CD8-positive, alpha-beta memory T cell (primary cell): ENCODE results near the gene CYSRT1. TPM values are rescaled to one million over a fixed set of nuclear protein-coding genes. Genes with fewer than 3 reads are reported as not detected.
A peak's percentile ranks its signal among the peaks of the same experiment; 100 is the strongest.
"Not testable (repeated sequence)": the region's sequence is repeated elsewhere in the genome, so short reads cannot be mapped to it uniquely, and the experiment has no call there.

Experiments used
- CTCF ChIA-PET: fragments of 350-600 bp; sonication (Branson Sonifier 250); formaldehyde crosslinking; loops from one replicate; lab custom pipeline; 2021; ENCODE audit warnings: antibody characterized with exemption; lab: Charles Lee
- POLR2A ChIA-PET: fragments of 350-600 bp; sonication (Branson Sonifier 250); formaldehyde crosslinking; loops from one replicate; lab custom pipeline; 2021; ENCODE audit warnings: antibody characterized with exemption; lab: Charles Lee
- DNase-seq, 5 donors: peaks; one replicate each; pipeline versions ENCODE4 v3.0.0 to v3.0.0-alpha.2; 2020 to 2022; ENCODE audit warnings: mixed read lengths in 1 of 5
- H3K27ac ChIP-seq: one replicate; pipeline ENCODE4 v1.7.0; 2013; ENCODE audit warnings: low read depth, mild to moderate bottlenecking, low read length, moderate library complexity
- H3K27me3 ChIP-seq: 2 replicates; pipeline ENCODE4 v1.7.0; 2013; ENCODE audit warnings: low read length, mild to moderate bottlenecking; ENCODE audit not compliant: insufficient read depth, poor library complexity, severe bottlenecking
- H3K36me3 ChIP-seq: 2 replicates; pipeline ENCODE4 v1.7.0; 2013; ENCODE audit warnings: mild to moderate bottlenecking, low read length, moderate library complexity; ENCODE audit not compliant: insufficient read depth
- H3K4me1 ChIP-seq: 2 replicates; pipeline ENCODE4 v1.7.0; 2013; ENCODE audit warnings: mild to moderate bottlenecking, low read length, moderate library complexity; ENCODE audit not compliant: insufficient read depth
- H3K4me3 ChIP-seq: 2 replicates; pipeline ENCODE4 v1.7.0; 2013; ENCODE audit warnings: mild to moderate bottlenecking, low read length
- H3K9me3 ChIP-seq: 2 replicates; pipeline ENCODE4 v1.7.0; 2013; ENCODE audit warnings: mild to moderate bottlenecking, low read length
- H3K27ac Mint-ChIP-seq, 8 donors: one replicate each; pipeline ENCODE4 v1.8.0; 2020 to 2021; ENCODE audit warnings: mixed read lengths in 8 of 8, mild to moderate bottlenecking in 6 of 8, inconsistent platforms in 3 of 8, moderate library complexity in 3 of 8
- H3K27me3 Mint-ChIP-seq, 2 donors: one replicate each; pipeline ENCODE4 v1.8.0; 2020 to 2021; ENCODE audit warnings: mixed read lengths in 2 of 2, mild to moderate bottlenecking in 1 of 2, moderate library complexity in 1 of 2
- H3K36me3 Mint-ChIP-seq, 3 donors: one replicate each; pipeline ENCODE4 v1.8.0; 2020 to 2021; ENCODE audit warnings: mixed read lengths in 3 of 3, inconsistent platforms in 1 of 3, mild to moderate bottlenecking in 1 of 3
- H3K4me1 Mint-ChIP-seq, 3 donors: one replicate each; pipeline ENCODE4 v1.8.0; 2020 to 2021; ENCODE audit warnings: mixed read lengths in 3 of 3, inconsistent platforms in 1 of 3, mild to moderate bottlenecking in 1 of 3
- H3K4me3 Mint-ChIP-seq, 7 donors: one replicate each; pipeline ENCODE4 v1.8.0; 2020 to 2021; ENCODE audit warnings: mixed read lengths in 7 of 7, mild to moderate bottlenecking in 6 of 7, moderate library complexity in 4 of 7, inconsistent platforms in 2 of 7
- H3K9me3 Mint-ChIP-seq, 5 donors: one replicate each; pipeline ENCODE4 v1.8.0; 2020 to 2022; ENCODE audit warnings: mixed read lengths in 5 of 5, mild to moderate bottlenecking in 3 of 5, moderate library complexity in 2 of 5, inconsistent platforms in 1 of 5
- polyA plus RNA-seq: library from polyadenylated mRNA; unstranded; fragments of 300-500 nt; fragmentation: Illumina TruSeq; gene quantifications from one replicate; pipeline ENCODE4 v1.2.3, GENCODE V29; 2021
- total RNA-seq, 2 experiments: library from RNA; stranded (reverse); gene quantifications; one replicate each; pipeline ENCODE4 v1.2.3, GENCODE V29; 2021

CYSRT1 gene
- total and polyA plus RNA-seq, 3 experiments from 2014 or later = 0.32 to 0.66 (median 0.58) TPM

GRCh38 chr9:137235424-137236237 lies 10.7 kb downstream of the CYSRT1 start:
- Histone ChIP-seq H3K4me3 (no peak overlapping the region), H3K27me3 (no peaks in the 10 kb centered on the region), H3K4me1 (peaks cover 12% of the 10 kb centered on the region), H3K27ac (peak overlapping the region; percentile 27), H3K9me3 (no peaks in the 10 kb centered on the region), H3K36me3 (no peaks in the 10 kb centered on the region)
- Mint-ChIP-seq H3K4me3 (no peak overlapping the region), H3K27ac (no peak overlapping the region), H3K9me3 (no peaks in the 10 kb centered on the region), H3K27me3 (peaks cover 0 to 11% of the 10 kb centered on the region in 2 donors), H3K36me3 (no peaks in the 10 kb centered on the region), H3K4me1 (peaks cover 1 to 27% (median 6%) of the 10 kb centered on the region in 3 donors)
- no peak for DNase-seq
- ChIA-PET CTCF (interaction anchor here (1.0 to 2.4 kb wide), 11 partner anchors 11 to 189 kb away, joined by 3 to 18 read pairs (median 6); partner anchors contain the start of genes CYSRT1, MAN1B1, NPDC1 and RNF208), POLR2A (interaction anchor here (0.6 to 1.0 kb wide), 2 partner anchors 19 to 140 kb away, joined by 3 to 4 read pairs; no protein-coding TSS in a partner anchor)

DNA sequence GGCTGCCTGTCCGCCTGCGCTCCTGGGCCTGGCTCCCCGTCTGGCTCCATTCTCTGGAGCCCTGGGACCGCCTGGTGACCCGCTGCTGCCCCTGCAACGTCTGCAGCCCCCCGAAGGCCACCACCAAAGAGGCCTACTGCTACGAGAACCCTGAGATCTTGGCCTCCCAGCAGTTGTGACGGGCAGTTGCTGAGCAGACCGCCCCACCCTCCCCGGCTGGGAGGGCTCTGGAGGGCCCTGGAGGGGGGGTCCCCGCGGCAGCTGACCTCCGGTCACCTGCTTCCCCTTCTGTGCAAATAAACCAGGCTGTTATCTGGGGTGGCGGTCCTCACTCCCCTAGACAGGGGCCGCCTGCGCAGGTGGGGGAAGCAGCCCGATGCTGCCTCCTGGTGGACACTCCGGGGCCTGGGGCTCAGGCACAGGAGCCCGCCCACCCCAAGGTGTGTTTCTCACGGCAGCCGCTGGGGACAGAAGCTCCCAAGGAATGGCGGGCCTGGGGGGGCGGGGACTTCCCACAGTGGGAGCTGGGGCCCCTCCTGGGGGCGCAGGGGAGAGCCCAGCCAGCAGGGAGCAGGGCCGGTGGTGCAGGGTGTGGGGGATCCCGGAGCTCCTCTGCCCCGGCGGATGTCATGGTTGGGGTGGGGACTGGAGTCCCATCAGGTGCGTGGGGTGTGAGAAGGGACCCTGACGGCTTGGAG lies 11.4 kb downstream of the CYSRT1 start:
- Mint-ChIP-seq H3K36me3 (peaks cover 0 to 3% (median 0%) of the 10 kb centered on the region in 3 donors), H3K4me1 (peaks cover 5 to 31% (median 6%) of the 10 kb centered on the region in 3 donors), H3K27me3 (peaks cover 4 to 11% of the 10 kb centered on the region in 2 donors), H3K4me3 (peak overlapping the region in 2 of 7 donors; percentile 37 to 40), H3K9me3 (no peaks in the 10 kb centered on the region), H3K27ac (peak overlapping the region in 1 of 8 donors; percentile 62)
- peak; percentile 83 to 93 (median 87) for DNase-seq
- Histone ChIP-seq H3K27me3 (no peaks in the 10 kb centered on the region), H3K36me3 (no peaks in the 10 kb centered on the region), H3K9me3 (no peaks in the 10 kb centered on the region), H3K27ac (peak overlapping the region; percentile 27), H3K4me3 (no peak overlapping the region), H3K4me1 (peaks cover 12% of the 10 kb centered on the region)
- ChIA-PET CTCF (interaction anchor here (0.6 to 2.4 kb wide), 36 partner anchors 9 to 822 kb away, joined by 3 to 18 read pairs (median 4); partner anchors contain the start of genes CYSRT1, DPP7, MAN1B1 and NELFB), POLR2A (interaction anchor here (0.6 to 1.0 kb wide), 3 partner anchors 18 to 141 kb away, joined by 3 to 4 read pairs (median 3); no protein-coding TSS in a partner anchor)

GRCh38 chr9:137236936-137237421 lies 12.0 kb downstream of the CYSRT1 start:
- Mint-ChIP-seq H3K4me1 (peaks cover 5 to 31% (median 6%) of the 10 kb centered on the region in 3 donors), H3K27me3 (peaks cover 4 to 8% of the 10 kb centered on the region in 2 donors), H3K4me3 (peak overlapping the region in 1 of 7 donors; percentile 32), H3K27ac (peak overlapping the region in 1 of 8 donors; percentile 62), H3K9me3 (no peaks in the 10 kb centered on the region), H3K36me3 (peaks cover 0 to 3% (median 0%) of the 10 kb centered on the region in 3 donors)
- CTCF ChIA-PET = interaction anchor here (0.6 to 2.4 kb wide), 36 partner anchors 10 to 823 kb away, joined by 3 to 18 read pairs (median 4); partner anchors contain the start of genes CYSRT1, DPP7, MAN1B1 and NELFB
- no peak for DNase-seq
- Histone ChIP-seq H3K4me1 (peaks cover 13% of the 10 kb centered on the region), H3K27ac (peak overlapping the region; percentile 27), H3K4me3 (no peak overlapping the region), H3K36me3 (peaks cover under 1% of the 10 kb centered on the region), H3K27me3 (no peaks in the 10 kb centered on the region), H3K9me3 (no peaks in the 10 kb centered on the region)
- POLR2A ChIA-PET = interaction anchor here (0.8 to 1.0 kb wide), 2 partner anchors 17 to 112 kb away, joined by 3 to 4 read pairs; no protein-coding TSS in a partner anchor

DNA sequence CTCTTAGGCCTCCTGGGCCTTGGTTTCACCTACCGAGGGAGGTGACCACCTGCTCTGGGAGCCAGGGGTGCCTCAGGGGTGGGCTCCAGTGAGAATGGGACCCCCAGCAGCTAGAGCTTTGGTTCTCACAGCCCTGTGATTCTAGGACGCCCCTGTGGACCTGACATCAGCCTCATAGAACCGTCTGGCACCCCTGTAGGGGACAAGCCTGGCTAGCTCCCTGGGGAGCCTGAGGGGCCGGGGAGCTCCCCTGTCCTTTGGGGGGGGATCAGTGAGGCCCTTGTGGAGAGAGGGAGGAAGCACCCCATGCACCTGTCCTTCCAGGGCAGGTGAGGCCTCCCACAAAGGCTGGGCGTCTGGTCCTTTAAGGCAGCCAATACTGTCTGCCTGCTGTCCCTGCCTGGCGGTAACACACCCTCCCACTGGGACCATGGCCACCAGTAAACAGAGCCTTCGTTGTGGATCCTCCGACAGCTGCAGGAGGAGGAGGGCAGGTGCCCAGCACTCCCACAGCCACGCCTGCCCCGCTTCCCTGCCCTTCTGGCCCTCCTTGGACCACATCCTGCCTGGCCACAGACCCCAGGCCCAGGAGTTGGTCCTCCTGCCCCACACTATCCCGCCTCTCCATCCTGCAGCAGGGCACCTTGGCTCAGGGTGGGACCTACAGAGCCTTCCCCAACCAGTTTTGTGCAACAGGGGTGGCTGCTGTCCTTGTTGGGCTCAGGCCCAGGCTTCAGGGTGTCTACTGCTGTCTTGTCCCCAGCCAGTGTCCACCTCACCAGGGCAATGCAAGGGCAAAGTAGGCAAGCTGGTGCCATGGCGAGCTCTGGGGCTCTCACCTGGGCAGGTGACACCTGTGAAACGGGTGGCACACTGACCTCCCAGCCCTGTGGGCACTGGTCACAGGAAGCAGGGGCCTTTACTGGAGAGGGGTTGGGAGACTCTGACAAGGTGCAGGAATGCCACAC lies 13.1 kb downstream of the CYSRT1 start:
- Histone ChIP-seq H3K4me3 (no peak overlapping the region), H3K36me3 (peaks cover 10% of the 10 kb centered on the region), H3K27me3 (no peaks in the 10 kb centered on the region), H3K27ac (no peak overlapping the region), H3K9me3 (no peaks in the 10 kb centered on the region), H3K4me1 (peaks cover 22% of the 10 kb centered on the region)
- no peak for DNase-seq
- Mint-ChIP-seq H3K27me3 (peaks cover 4 to 8% of the 10 kb centered on the region in 2 donors), H3K4me3 (peak overlapping the region in 2 of 7 donors; percentile 15 to 59), H3K36me3 (peaks cover 0 to 14% (median 3%) of the 10 kb centered on the region in 3 donors), H3K4me1 (peaks cover 15 to 41% (median 15%) of the 10 kb centered on the region in 3 donors), H3K27ac (peak overlapping the region in 2 of 8 donors; percentile 50 to 75), H3K9me3 (no peaks in the 10 kb centered on the region)
- ChIA-PET POLR2A (interaction anchor here (0.6 kb wide), 1 partner anchor 110 kb away, joined by 3 read pairs; no protein-coding TSS in a partner anchor), CTCF (interaction anchor here (0.8 to 2.4 kb wide), 8 partner anchors 9 to 191 kb away, joined by 3 to 18 read pairs (median 6); partner anchors contain the start of genes CYSRT1, MAN1B1, NELFB and NPDC1)

GRCh38 chr9:137239541-137240200 lies 14.7 kb downstream of the CYSRT1 start:
- POLR2A ChIA-PET = interaction anchor here (0.7 to 3.4 kb wide), 11 partner anchors 16 to 312 kb away, joined by 3 to 83 read pairs (median 6); partner anchors contain the start of genes ANAPC2, MAN1B1, MRPL41 and NELFB
- not testable (repeated sequence) for H3K9me3 ChIP-seq, DNase-seq, H3K27me3 Mint-ChIP-seq, H3K9me3 Mint-ChIP-seq, H3K27me3 ChIP-seq
- Mint-ChIP-seq H3K4me1 (peaks cover 15 to 52% (median 17%) of the 10 kb centered on the region in 3 donors), H3K4me3 (peak overlapping the region; percentile 28 to 88 (median 77)), H3K36me3 (peaks cover 0 to 22% (median 5%) of the 10 kb centered on the region in 3 donors), H3K27ac (peak overlapping the region in 6 of 8 donors; percentile 33 to 68 (median 56))
- H3K4me1 ChIP-seq = peaks cover 22% of the 10 kb centered on the region
- CTCF ChIA-PET = interaction anchor here (0.8 to 4.4 kb wide), 8 partner anchors 9 to 211 kb away, joined by 3 to 43 read pairs (median 6); partner anchors contain the start of genes NELFB, RNF224, SLC34A3 and UAP1L1
- H3K4me3 ChIP-seq = peak overlapping the region; percentile 60
- H3K27ac ChIP-seq = peak overlapping the region; percentile 79
- H3K36me3 ChIP-seq = peaks cover 10% of the 10 kb centered on the region

- H3K9me3 Mint-ChIP-seq = no peaks in the 10 kb centered on the region
These were observed 15.4 kb downstream of the CYSRT1 start for GRCh38 chr9:137240318-137240840.

More at GRCh38 chr9:137240318-137240840, 15.4 kb downstream of the CYSRT1 start:
- Histone ChIP-seq H3K27me3 (no peaks in the 10 kb centered on the region), H3K27ac (peak overlapping the region; percentile 79), H3K9me3 (no peaks in the 10 kb centered on the region), H3K4me1 (peaks cover 22% of the 10 kb centered on the region), H3K36me3 (peaks cover 10% of the 10 kb centered on the region), H3K4me3 (peak overlapping the region; percentile 60)
- DNase-seq = peak; percentile 60 to 84 (median 80)
- ChIA-PET POLR2A (interaction anchor here (0.5 to 3.4 kb wide), 20 partner anchors 15 to 440 kb away, joined by 3 to 83 read pairs (median 4); partner anchors contain the start of genes ANAPC2, MAN1B1, MRPL41 and NELFB), CTCF (interaction anchor here (1.0 to 4.4 kb wide), 12 partner anchors 13 to 450 kb away, joined by 3 to 43 read pairs (median 4); partner anchors contain the start of genes ANAPC2, NELFB, RNF224 and SSNA1)
- H3K27ac Mint-ChIP-seq = peak overlapping the region in 2 of 8 donors; percentile 63 to 78
- peak overlapping the region in 6 of 7 donors; percentile 62 to 88 (median 78) for H3K4me3 Mint-ChIP-seq
- peaks cover 0 to 4% of the 10 kb centered on the region in 2 donors for H3K27me3 Mint-ChIP-seq
- H3K4me1 Mint-ChIP-seq = peaks cover 15 to 52% (median 17%) of the 10 kb centered on the region in 3 donors
- H3K36me3 Mint-ChIP-seq = peaks cover 0 to 22% (median 5%) of the 10 kb centered on the region in 3 donors
